Superior temporal gyrus (tissue), 1 donor: Measurements from ENCODE around the gene THAP12.

ENCODE experiments used
- DNase-seq: peaks from one replicate; pipeline ENCODE4 v3.0.0-alpha.2; 2016; ENCODE audit errors: extremely low spot score

The THAP12 gene

DNA sequence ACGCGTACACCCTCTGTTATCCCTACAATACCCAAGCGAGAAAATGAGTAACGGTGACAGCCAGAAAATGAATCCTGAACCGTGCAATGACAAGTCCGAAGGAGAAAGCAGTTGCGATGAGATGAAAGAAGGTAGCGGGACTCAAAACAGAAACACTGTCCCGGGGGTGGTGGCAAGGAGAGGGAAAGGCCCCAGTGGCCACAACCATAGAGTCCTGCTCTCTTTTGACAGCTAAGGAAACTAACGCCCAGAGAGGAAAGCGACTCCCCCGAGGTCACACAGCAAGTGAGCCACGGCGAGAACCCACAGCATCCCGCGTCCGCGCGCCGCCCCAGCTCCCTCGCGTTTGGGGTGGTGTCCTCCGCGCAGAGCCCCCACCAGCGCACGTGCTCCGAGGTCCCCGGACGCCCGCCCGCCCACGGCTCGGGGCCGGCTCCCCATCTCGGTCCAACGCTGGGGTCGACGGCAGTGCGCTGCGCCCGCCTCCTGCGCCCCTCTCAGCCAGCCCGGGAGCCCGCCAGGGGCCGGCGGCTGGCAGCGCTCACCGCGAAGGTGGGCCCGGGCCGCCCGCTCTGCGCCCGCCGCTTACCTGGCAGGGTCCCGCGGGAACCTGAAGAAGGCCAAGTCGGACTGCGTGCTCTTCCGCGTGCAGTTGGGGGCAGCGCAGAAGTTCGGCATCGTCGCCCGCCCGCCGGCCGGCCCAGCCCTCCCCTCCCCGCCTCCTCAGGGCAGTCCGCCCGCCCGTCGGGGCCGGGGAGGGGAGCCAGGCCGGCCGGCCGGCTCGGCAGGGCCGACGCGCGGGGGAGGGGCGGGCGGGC lies 564 bp downstream of the THAP12 start:
- no peak for DNase-seq

- DNase-seq: no peak
Observed at GRCh38 chr11:76379807-76380158, 1.1 kb downstream of the THAP12 start.

DNA sequence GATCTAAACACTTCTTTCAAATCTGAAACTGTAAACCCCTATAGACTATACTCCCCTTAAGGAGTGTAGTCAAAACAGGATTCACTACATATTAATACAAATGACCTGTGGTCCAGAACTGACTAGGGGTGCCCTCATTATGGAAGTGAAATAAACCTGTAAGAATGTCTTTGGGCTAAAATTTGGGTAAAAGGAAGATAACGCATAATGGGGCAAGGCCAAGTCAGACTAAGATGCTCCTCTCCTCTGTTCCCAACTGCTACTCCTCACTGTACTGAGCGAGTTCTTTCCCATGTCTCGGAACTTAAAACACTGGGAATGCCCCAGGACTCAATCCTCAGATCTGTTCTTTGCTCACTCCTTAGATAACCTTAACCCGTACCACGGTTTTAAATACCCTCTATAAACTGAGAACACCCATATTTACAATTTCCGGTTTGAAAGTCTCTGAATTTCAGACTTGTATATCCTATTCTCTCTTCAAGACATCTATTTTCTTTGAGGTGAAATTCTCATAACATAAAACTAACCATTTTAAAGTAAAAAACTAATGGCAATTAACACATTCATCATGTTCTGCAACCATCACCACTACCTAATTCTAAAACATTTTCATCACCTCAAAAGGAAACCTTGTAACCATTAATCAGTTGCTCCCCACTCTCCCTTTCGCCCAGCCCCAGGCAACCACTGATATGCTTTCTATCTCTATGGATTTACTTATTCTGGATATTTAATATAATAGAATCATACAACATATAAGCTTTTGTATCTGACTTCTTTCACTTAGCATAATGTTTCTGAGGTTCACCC lies 4.0 kb downstream of the THAP12 start:
- DNase-seq: no peak

DNA sequence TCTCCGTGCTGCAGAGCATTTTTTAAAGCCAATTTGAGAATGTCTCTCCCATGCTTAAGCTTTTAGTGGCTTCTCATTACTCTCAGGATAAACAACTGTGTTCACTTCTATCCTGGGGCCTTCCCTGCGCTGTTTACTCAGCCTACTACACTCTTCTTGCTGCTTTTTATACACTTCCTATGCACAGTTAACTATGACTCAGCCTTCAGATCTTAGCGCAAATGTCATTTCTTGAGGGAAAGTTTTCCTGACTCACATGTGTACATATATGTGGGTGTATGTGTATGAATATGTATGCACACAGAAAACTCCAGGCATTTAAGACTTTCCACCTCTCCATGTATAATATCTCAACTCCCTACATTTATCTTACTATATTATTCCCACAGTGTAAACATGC lies 9.8 kb downstream of the THAP12 start:
- peak; percentile 49 for DNase-seq

- DNase-seq: no peak
Observed at GRCh38 chr11:76369406-76369805, 11.5 kb downstream of the THAP12 start.

- no peak for DNase-seq
Observed at GRCh38 chr11:76368490-76368889, 12.4 kb downstream of the THAP12 start.

DNA sequence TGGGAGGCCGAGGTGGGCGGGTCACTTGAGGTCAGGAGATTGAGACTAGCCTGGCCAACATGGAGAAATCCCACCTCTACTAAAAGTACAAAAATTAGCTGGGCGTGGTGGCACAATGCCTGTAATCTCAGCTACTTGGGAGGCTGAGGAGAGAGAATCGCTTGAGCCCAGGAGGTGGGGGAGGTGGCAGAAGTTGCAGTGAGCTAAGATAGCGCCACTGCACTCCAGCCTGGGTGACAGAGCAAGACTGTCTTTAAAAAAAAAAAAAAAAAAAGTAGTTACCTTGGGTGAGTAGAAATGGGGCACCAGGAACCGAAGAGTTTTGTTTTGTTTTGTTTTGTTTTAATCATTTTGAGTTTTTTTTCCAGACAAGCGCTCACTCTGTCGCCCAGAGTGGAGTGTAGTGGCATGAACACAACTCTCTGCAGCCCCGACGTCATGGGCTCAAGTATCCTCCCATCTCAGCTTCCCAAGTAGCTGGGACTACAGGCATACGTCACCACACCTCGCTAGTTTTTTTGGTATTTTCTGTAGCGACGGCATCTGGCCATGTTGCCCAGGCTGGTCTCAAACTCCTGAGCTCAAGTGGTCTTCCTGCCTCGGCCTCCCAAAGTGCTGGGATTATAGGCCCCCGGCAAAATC lies 15.8 kb downstream of the THAP12 start:
- DNase-seq: no peak

GRCh38 chr11:76362716-76363115 lies 18.2 kb downstream of the THAP12 start:
- no peak for DNase-seq

DNA sequence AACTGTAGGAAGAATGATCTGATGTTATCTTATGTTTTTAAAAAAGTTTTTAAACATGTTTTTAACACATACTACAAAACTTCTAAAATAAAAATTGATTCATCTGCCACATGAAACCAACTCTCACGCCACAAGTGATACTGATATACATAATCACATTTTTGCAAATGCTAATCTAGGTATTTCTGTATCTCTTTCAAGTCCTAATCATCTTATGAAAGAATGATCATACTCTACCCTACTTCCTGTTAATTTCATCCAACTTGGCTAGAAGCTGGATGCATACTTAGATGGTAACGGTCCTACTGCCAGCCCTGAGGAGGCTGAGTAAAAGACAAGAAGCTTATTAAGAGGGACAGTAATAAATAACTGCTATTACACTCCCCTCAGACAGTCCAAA lies 19.2 kb downstream of the THAP12 start:
- no peak for DNase-seq

DNA sequence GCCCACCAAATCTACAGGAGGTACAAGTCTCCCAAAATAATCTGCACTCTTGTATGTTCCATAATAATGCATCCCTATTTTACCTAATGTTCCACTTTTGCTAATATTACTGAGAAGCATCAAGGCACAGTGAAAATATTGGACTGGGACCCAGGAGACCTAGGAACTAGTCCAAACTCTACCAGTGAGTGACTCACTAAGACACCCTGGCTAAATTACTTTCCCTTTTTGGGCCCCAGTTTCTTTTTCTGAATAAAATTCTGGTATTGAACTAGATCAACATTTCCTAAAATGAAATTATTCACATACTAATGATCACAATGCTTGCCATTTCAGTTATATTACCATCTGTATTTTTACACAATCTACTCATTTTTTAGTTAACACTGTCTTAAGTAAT lies 19.6 kb downstream of the THAP12 start:
- no peak for DNase-seq

- no peak for DNase-seq
Observed at GRCh38 chr11:76355172-76355571, 25.8 kb downstream of the THAP12 start.

DNA sequence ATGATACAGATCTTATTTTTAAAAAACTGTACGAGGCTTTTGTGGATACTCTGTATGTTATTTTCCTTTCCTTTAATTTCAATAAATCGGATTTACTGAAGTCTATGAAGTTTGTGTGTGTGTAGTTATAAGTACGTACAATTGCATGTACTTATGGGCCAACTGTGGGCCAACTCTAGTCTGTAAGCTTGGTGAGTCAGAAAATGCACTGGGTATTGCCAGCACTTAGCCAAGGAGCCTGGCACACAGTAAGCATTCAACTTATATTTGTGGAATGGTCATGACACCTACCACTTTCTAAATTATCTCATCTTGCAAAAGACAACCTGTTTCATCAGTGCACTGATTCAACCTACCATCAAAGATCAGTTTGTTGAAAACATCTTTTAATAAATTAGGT lies 32.6 kb downstream of the THAP12 start:
- DNase-seq: no peak

DNA sequence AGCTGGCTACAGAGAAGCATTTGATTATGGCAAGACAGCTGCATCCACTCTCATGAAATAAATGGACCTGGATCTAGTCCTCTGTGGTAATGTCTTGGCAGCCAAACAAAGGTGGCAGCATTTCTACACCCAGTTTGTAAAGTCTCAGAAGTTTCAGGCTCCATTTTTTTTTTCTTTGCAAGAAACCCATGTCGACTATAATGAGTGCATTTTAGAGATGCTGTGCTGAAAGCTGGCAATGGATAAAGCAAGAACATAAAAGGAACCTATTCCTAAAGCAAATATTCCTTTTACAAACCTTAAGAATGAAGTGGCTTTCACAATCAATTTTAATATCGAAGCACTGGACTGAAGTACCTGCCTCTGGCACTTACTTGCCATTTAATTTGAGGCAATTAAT lies 33.5 kb downstream of the THAP12 start:
- no peak for DNase-seq

- no peak for DNase-seq
Observed at GRCh38 chr11:76339221-76339620, 41.7 kb downstream of the THAP12 start.

GRCh38 chr11:76337923-76338322 lies 43.0 kb downstream of the THAP12 start:
- no peak for DNase-seq

GRCh38 chr11:76337469-76337868 lies 43.5 kb downstream of the THAP12 start:
- DNase-seq: no peak

DNA sequence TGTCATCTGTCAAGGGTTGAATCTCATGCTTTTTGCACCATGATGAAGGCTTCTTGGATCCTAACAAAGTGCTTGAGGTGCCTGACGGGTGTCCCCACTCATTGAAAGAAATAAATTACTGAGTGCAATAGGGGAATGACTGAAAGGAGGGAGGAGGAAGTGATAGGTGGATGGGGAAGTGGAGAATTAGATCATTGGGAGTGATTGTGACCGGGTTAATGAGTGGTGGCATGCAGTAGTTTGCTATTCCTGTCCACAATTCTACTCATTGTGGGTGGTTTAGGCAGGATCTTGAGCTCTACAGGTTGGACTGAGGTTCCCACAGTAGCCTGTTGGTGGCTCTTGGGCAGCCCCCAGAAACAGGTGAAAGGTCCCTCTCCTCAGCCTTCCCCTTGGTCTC lies 44.3 kb downstream of the THAP12 start:
- DNase-seq: no peak

DNA sequence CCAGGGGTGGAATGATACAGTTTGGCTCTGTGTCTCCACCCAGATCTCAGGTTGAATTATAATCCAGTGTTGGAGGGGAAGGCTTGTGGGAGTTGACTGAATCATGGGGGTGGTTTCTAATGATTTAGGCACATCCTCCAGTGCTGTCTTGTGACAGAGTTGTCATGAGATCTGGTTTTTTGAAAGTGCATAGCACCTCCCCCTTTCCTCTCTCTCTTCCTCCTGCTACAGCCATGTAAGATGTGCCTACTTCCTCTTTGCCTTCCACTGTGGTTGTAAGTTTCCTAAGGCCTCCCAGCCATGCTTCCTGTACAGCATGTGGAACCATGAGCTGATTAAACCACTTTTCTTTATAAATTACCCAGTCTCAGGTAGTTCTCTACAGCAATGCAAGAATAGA lies 45.1 kb downstream of the THAP12 start:
- no peak for DNase-seq

GRCh38 chr11:76334826-76335389 lies 46.0 kb downstream of the THAP12 start:
- no peak for DNase-seq

GRCh38 chr11:76330651-76331050 lies 50.3 kb downstream of the THAP12 start:
- DNase-seq: no peak

DNA sequence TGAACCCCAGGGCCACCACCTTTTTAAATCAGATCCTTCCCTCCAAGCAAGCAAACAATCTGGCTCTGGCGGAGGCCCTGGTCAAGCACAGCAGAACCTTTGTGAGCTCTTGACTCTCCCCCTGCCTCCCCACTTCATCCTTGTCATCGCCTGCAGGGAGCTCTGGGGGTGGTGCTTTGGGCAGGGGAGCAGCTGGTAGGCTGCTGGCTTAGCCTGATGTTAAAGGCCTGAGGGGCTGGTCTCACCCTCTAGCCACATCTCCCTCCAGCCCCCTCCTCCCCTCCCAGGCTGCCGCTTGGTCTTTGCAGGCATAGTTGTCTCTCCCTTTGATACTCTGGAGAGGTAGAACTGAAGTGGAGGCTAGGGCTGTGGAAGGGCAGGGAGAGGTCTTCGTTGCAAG lies 50.9 kb downstream of the THAP12 start:
- no peak for DNase-seq

- DNase-seq: no peak
Observed at GRCh38 chr11:76329084-76329648, 51.8 kb downstream of the THAP12 start.
